GM21576 (cell line): ENCODE data around the gene PLCB4.

Source experiments
- ATAC-seq: cut with Tn5 transposase; IDR thresholded peaks from one replicate; pipeline ENCODE4 v1.9.1; 2021; ENCODE audit warnings: mild to moderate bottlenecking, moderate library complexity; ENCODE audit not compliant: unreplicated experiment

PLCB4 gene

DNA sequence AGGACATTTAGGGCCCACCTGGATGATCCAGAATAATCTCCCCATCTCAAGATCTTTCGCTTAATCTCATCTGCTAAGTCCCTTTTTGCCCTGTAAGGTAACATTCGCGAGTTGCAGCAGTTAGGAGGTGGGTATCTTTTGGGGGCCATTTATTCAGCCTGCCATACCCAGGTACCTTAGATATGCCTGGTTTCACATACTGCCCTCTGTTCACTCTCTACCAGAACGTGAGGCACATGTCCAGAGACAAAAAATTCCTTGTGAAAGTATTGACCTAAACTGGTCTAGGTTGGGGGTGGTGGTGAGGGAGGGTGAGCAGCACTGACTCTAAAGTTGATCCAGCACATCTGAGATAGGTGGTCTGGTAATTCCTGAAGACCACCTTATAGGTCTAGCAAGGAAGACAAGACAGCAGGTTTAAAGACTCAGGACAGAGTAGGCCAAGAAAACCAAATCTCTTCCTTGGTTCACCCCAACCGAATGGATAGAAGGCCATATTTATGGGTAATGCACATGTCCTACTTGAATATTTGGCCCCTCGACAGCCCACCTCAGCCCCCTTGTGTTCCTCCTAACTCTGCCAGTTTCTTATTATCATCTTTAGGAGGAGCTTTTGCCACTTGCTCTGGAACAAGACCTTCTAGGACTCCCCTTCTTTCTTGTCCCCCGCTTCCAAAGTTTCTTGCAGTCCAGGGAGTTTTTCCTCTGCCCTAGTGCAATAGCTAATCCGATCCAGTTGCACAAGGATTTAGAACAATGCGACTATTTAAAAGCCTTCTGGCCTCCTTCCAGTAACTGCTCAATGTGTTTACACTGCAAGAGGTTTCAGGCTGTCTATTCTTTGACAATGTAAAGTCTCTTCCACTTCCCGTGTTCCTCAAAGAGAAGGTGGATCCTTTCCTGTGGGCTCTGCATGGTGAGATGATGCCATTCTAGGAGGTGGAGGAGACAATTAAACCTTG is 232.5 kb downstream of the PLCB4 start:
- ATAC-seq = no peak

DNA sequence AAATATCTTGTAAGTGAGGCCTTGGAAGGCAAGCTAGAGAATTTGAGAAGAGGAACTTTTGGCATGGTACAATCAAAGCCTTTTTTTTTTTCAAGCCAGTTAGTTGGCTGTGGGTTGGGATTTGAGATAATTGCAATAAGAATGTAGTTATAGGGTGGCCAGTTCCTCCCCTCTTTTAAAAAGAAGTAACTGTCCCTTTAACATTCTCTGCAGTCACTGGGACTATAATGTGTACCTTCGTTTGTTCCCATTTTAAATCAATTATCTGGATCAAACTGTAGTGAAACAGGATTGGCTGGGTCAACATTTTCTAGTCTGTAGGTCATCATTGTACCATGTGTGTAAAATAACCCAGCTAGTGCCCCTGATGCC is 233.2 kb downstream of the PLCB4 start:
- ATAC-seq = no peak

DNA sequence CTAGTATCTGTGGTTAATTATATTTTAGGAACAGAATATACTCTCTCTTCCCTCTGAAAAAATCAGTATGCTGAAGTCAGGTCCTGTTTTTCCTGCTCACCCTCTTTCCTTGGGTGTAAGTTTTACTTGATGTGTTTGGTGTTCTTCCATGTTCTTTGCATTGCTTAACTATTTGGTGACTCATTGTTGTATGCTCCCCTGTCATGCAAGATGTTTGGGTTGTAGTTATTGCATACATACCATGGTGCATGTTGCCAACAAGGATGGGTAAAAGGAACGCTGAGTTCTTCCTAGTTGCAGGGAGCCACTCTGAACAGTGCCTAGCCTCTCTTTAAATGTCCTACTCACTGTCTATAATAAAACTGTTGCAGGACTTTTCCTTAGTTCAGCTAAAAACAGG is 237.6 kb downstream of the PLCB4 start:
- ATAC-seq = no peak

DNA sequence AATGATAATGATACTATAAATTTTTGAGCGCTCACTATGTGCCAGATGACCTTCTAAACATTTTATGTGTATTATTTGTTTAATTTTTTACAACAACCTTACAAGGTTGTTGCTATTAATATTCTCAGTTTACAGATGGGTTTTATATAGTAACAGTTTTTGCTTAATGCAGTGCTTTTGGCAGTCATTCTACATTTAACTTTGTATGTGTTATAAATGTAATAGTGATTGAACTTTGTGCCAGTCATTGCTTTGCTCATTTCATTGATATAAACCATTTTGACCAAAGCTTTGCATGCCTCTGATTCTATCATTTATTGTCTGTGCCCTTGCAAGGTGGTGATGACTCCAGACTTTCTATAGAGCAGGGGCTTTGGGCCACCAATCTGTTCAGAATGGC is 239.2 kb downstream of the PLCB4 start:
- ATAC-seq = no peak

DNA sequence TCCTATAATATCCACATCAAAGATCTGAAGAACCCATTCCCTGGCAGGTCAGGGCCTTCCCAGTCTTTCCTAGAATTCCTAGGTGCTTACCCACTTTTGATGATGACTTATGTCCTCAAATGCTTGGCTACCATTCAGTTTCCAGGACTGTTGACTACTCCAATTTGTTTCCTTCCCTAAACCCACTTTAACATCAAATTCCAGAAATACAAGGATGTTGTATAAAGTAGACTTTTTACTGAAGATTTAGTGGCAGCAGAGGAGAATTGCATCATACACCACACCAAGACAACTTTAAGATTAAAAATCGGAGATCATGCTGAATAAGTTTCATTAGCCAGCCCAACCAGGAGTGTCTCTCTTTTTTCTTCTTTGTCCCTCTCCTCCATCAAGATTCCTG is 242.2 kb downstream of the PLCB4 start:
- ATAC-seq = no peak

DNA sequence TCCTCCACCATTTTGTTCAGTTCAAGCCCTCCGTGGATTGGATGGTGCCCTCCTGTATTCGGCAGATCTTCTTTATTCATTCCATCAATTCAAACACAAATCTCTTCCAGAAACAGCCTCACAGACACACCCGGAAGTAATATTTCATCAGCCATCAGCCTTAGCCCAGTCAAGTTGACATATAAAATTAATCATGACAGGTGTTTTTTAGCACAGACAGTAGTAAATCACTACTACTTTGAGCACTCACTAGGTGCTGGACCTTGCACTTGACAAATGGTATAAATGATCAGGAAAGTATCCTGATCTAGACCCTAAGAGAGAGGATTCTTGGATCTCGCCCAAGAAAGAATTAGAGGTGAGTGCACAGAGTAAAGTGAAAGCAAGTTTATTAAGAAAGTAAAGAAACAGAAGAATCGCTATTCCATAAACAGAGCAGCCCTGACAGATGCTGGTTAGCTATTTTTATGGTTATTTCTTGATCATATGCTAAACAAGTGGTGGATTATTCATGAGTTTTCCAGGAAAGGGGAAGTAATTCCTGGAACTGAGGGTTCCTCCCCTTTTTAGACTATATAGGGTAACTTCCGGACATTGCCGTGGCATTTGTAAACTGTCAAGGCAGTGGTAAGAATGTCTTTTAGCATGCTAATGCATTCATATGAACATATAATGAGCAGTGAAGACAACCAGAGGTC is 250.9 kb downstream of the PLCB4 start:
- no peak for ATAC-seq

DNA sequence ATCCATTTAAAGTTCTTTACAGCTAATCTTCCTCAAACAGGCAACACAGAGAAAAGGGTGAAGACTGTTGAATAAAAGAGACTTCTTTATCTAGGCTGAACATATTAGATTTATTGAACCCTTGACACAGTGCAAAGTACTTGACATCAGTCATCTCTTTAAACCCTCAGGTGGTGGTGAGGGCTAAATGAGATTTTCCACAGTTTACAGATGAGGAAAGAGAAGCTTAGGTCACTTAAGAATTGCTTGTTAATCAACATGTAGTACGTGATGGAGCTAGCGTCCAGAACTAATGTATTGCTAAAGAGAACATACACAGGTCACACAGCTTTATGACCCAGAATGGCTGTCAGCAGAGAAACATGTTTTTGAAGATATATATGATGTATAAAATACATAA is 252.1 kb downstream of the PLCB4 start:
- ATAC-seq = no peak

DNA sequence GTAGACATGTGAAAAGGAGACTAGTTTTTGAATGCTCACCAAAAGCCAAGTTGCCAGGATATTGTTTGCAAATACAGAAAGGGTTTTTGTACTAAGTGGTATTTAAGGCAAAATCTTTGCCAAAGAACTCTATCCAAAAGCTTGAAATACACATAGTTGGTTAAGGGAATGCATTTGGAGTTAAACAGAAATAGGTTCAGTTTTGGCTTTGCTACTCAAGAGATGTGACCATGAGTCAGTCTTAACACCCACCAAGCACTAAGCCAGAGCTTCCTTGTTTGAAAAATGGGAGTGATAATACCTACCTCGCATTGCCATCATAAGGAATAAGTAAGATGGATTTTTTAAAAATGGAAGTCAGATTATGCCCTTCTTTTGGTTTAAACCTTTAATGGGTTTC is 253.8 kb downstream of the PLCB4 start:
- no peak for ATAC-seq

DNA sequence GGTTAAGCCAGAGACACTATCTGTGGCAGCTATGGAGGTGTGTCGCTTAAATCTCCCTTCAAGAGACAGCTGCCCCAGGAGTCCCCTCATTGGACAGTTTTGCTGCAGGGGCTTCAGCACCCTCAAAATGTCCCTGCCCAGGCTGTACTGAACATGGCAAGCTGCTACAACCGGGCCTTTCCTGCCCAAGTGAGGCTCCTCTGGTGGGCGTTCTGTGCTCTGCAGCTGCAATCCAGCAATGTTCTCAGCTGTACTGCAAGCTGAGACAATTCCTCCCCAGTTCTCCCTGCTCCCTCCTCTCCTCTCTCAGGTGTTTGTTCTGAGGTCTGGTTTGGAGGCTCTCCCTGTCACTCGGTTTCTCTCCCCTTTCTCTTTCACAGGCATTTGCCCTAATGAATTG is 254.7 kb downstream of the PLCB4 start:
- ATAC-seq = no peak

DNA sequence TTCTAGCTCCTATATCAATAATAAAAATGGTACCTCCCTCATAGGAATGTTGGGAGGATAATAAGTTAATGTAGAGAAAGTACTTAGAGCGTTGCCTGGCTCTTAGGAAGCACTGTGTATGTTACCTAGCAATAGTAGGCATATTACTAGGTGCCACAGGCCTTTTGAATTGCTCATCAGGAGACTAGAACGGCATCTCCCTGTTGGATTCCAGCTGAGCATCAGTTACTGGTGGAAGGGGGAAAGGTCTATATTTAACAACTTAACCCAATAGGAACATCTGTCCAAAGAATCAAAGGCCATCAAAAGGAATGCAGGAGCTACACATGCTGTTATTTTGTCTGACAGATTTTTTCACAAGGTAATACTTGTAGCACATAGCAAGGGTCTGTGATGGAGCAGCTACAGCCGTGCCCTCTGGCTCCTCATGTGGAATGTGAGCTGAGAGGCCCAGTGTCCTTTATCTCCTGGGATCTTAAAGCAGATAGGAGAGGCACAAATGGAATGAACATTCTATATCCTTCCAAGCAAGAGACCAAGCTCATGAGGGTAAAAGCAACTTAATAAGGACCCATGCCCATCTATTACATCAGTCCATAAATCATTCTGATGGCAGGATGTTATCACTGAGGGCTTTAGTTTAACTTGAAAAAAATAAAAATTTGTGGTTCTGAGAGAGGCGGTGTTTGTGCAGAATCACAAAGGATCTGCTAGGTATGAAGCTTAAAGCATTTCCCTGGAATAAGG is 260.6 kb downstream of the PLCB4 start:
- ATAC-seq = no peak

DNA sequence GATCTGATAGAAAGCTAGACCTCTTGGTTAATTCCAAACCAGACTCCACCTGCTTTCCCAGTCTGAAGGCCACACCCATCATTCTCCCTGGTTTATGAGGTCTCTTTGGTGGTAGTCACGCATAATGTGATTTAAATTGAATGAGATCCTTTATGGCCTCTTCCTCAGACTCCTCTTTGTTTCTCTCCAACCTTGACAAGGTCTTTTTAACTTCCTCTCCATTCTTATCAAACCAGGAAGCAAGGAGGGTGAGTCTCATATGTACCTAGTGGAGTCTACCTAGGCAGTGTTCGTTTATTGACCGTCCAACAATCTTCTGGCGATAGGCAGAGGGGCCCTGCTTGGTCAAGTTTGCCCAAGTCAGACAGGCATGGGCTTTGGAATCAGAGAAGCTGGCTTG is 261.3 kb downstream of the PLCB4 start:
- no peak for ATAC-seq

DNA sequence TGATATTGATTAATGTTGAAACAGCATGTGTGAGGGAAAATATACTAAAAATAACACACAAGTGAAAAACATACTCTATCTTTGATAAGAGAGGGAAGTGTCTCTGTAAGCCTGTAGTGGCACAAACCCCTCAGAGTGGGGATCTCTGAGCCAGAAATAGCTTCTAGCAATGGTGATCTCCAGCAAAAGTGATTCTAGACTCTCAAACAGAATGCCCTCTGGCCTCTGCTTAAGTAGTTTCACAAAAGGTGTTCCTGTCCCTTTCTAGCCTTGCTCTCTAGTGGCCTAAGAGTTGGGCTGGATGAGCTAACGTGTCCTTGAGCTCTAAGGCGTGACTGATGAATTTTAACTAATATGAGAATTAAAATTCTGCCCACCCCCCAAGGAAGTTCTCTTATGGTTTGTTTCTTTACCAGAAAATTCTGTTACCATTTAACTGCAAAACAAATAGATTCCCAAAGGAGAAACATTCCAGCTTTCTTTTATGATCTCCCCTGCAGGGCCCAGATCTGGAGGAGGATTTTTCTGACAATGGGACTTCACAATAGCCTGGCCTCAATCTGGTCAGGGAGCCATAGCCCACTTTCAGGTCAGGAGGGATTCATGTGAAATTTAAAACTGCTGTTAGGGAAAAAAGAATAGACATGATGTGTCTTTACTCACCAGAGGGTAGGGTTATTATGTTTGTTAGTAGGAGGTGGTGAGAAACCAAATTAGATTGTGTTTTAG is 263.0 kb downstream of the PLCB4 start:
- no peak for ATAC-seq

DNA sequence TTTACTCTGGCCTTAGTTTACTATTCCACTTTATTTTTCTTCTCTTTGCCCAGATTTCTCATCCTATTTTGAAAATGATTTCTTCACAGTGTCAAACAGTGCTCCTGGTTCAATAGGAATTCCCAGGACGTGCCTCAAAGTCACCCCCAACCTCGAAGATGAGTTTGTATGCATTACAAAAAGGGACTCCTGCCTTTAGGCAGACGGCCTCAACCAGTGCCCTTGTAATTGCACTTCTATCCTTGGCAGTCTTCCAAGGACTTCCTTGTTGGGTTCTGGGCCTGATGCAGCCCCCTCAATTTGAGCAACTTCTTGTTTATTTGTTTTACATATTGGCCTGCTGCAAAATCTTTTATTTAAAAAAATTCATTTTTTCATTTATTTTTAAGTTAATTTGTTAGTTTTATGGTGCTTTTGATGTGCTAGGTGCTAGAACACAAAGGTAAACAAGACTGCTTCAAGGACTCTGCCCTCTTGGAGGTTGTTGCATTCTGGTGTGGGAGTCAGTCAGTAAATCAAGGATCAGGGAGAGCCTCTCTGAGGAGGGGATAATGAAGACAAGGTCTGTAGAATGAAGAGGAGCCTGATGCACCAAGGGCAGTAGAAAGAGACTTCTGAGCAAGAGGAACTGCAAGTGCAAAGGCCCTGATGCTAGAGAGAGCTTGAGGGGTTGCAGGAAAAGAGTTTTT is 264.0 kb downstream of the PLCB4 start:
- no peak for ATAC-seq

DNA sequence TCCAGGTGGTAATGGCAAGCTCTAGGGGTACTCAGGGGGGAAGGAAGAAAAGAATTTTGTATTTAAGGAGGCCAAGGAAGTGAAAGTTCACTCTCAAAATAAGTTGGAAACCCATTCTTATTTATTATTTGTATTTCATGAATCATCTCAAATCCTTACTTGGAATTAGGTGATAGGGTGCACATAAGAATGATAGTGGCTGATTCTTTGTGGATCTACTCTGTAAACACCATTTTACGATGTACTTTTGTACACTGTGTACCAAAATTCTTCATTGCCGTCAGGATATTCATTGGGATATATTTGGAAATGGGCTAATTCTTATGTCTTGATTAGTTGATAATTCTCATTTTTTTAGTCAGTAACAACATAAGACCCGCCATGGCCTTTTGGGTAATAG is 266.0 kb downstream of the PLCB4 start:
- no peak for ATAC-seq

DNA sequence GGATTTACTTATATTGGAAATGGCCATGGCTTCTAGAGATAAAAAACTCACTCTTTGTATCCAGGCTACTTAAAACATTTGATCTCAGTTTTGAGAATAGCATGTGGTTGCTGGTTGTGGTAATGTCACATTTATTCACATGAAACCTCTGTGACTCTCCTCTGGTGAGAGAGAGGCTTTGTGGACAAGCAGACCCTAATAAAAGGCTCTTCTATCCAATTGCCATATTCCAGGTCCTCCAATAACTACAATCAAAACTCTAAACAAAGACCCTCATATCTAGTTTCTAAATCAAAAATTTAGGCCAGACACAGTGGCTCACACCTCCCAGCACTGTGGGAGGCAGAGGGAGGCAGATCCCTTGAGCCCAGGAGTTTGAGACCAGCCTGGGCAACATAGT is 269.2 kb downstream of the PLCB4 start:
- no peak for ATAC-seq

DNA sequence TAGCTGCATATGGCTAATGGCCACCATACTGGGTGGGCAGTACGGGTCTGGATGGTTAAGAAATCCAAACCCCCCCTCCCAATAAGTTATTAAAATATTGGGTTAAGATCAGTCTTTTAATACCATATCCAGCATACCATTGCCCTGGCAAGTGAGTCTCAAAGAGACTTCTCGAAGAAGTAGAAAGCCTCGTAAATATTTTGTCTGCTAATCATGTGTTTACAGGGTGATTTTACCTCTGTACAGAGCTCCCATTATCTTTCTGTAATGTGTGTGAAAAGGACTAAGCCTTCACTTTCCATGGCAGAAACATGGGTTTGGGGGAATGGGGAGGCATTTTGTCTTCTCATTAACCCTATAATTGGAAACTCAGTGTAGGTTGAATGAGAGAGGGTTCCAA is 270.8 kb downstream of the PLCB4 start:
- ATAC-seq = no peak

DNA sequence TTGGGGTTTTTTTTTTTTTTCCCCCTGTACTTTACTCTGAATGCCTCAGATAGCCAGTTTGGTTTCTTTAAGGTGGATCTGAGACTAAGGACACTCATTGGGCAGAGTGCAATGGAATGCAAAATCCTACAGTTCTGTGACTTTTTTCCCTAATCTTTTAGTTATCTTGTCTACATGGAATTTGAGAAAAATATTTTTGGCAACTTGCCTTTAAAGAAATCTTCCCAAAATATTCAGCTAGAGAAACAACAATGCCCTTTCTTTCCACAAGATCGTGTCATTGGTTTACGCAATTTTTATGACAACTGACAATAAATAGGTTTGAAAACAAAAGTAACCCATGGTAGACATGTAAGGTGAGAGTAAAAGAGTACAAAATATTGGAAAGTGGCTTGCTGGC is 273.8 kb downstream of the PLCB4 start:
- ATAC-seq = no peak

DNA sequence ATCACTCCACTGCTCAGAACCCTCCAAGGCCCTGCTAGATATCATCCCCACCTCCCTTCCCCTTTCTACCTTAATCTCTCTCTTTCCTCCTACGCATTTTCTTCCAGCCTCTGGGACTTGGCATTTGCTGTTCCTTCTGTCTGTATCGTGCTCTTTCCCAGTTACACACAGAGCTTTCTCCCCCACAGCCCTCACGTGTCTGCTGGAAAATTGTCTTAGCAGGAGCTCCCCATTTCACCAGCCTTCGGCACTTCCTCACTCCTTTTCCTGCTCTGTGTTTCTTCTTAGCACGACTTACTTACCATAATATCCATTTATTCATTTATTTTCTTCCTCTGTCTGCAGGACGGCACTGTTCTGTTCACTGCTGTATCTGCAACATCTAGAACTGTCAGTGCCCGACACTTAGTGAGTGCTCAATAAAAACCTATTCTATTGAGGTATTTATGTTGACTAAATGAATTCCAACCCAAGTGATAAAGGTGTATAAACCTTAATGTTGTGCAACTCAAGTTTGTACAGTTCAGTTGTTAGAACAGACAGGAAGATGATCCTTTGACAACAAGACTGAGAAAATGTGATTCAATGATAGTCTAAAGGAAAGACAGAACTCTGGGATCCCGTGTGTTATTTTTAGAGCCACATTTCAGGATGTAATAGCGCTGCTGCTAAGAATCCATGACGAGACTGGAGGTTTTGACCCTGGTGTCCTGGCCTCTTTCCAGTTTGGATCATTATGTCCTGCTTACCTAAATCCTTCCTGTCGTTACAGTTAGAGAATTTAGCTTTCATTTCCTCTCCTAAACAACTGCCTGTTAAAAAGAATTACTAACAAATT is 275.4 kb downstream of the PLCB4 start:
- ATAC-seq = no peak

DNA sequence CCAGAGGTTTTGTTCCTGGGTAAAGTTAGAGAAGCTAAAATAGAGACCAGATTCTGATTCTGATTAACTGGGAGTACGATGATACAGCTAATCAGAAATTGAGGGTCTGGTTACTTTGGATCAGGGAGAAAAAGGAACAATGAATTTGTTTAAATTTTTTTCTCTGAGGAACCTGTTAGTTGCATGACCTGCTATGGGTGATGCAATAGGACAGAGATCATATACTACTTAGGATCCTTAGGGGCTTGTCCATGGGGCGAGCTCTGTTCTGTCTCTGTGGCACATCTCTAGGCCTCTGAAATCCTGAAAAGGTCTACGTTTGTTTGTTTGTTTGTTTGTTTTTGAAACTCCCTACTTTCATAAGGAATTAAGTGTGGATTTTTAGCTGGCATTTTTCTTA is 279.4 kb downstream of the PLCB4 start:
- ATAC-seq = no peak

DNA sequence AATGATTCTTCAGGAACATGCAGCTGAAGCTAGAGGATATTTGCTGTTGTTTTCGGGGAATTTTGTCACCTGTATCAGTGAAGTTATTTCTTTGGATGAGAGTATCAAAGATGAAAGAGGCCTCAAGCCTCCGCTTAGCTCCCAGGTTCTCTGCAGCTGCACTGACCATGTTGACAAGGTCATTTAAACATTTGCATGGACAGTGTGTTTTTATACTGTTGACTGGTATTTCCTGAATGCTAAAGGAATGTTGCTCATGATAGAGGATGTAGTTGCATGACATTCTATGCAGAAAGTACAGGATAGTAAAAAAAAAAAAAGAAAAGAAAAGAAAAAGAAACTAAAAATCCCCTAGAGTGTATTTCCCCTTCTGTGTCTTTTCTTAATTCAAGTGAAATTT is 279.9 kb downstream of the PLCB4 start:
- ATAC-seq = no peak
